D721Med (cell line): ENCODE results near the gene HMCN2.

Experiments used
- DNase-seq: peaks from one replicate; pipeline ENCODE4 v3.0.0; 2011; ENCODE audit warnings: low spot score; ENCODE audit not compliant: insufficient read length
- FAIRE-seq: peaks from 2 replicates; lab custom pipeline; 2011; peaks lifted over from hg19 to GRCh38; lab: Jason Lieb, UNC
- TF ChIP-seq, protein P1 (sequence below): IDR thresholded peaks from 2 replicates; pipeline ENCODE4 v1.5.1; 2012; ENCODE audit warnings: mild to moderate bottlenecking, control low read depth; ENCODE audit not compliant: insufficient read depth; ENCODE audit errors: missing control alignments

Gene HMCN2

GRCh38 chr9:130310456-130310855 lies 44.9 kb downstream of the HMCN2 start:
- no peak for FAIRE-seq
- TF ChIP-seq, protein P1, sequence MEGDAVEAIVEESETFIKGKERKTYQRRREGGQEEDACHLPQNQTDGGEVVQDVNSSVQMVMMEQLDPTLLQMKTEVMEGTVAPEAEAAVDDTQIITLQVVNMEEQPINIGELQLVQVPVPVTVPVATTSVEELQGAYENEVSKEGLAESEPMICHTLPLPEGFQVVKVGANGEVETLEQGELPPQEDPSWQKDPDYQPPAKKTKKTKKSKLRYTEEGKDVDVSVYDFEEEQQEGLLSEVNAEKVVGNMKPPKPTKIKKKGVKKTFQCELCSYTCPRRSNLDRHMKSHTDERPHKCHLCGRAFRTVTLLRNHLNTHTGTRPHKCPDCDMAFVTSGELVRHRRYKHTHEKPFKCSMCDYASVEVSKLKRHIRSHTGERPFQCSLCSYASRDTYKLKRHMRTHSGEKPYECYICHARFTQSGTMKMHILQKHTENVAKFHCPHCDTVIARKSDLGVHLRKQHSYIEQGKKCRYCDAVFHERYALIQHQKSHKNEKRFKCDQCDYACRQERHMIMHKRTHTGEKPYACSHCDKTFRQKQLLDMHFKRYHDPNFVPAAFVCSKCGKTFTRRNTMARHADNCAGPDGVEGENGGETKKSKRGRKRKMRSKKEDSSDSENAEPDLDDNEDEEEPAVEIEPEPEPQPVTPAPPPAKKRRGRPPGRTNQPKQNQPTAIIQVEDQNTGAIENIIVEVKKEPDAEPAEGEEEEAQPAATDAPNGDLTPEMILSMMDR, result no peak
- no peak for DNase-seq

DNA sequence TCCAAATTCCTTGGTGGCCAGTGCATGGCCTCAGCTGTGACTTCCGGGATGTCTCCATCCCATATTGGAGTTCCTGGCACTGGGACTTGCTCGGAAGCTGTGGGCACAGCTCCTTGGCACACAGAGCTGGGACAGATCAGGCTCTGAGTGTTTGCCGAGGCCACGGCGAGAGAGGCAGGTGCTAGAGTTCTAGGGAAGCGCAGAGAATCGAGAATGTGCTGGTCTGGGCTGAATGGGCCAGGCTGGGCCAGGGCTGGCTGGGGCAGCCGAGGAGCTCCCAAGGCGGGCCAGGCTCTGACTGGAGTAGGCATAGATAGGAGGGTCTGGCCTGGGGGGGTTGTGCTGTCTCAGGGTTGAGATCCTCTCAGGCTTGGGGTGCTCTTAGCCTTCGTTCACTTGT lies 45.4 kb downstream of the HMCN2 start:
- no peak for DNase-seq
- no peak for FAIRE-seq
- TF ChIP-seq, protein P1, result no peak

DNA sequence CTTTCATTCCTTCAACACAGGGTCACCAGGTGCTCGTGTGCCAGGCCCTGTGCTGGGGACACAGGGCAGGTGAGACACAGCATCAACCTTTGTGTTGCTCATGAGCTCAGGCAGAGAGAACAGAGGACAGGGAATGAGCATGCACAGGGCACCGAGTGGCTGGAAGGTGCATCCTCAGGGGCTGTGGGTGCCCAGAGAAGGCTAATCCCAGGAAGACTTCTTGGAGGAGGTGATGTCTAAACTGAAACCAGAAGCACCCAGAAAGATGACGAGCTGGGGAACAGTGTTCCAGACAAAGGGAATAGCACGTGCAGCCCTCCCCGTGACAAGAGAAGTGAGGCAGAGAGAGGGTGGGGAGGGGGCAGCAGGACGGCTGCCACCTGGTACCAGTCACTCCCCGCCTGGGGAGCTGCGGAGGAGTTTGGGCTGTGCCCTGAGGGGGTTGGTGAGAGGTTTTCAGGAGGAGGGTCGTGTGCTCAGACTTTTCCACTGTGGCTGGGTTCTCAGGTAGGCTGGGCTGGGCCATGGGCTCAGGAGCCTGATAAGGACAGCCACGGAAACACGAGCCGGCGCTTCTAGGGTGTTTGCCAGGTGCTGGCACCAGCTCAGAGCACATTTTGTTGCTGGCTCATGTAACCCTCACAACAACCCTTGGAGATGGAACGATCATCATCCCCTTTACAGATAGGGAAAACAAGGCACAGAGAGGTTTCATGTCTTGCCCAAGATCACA lies 46.0 kb downstream of the HMCN2 start:
- DNase-seq (no peak), FAIRE-seq (no peak)
- TF ChIP-seq, protein P1, result no peak

DNA sequence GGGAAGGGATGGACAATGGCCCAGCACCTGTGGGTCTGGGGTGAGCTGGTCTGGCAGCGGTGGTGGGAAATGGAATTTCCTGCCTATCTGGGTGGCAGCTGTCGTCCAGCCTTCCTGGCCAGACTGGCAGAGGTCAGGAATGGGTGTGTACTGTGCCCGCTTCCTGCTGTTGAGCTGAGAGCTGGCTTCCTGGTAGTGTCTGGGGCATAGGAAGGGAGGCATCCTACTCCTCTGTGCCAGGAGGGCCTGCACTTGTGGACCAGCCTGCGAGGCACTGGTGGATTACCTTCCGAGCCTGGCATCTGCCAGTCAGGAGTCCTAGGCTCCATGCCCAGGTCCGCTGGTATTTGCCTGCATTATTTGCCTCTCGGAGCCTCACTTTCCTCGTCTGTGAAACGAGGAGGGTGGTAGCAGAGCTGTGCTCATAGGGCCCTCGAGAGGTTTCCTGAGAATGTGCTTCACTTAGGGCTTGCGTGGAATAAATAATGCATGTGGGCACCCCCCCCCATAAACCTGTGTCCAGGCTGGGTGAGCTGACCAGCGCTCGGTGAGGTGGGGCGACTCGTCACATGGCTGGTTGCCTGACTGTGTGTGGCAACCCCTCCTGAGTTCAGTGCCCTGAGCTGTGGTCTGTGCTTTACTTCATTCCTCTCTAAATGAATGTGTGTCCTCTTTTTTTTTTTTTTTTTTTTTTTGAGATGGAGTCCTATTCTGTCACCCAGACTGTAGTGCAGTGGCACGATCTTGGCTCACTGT lies 47.7 kb downstream of the HMCN2 start:
- TF ChIP-seq, protein P1, result no peak

GRCh38 chr9:130315446-130316226 lies 50.1 kb downstream of the HMCN2 start:
- DNase-seq (no peak), FAIRE-seq (no peak)
- TF ChIP-seq, protein P1, result no peak

More for the DNA sequence above, 47.7 kb downstream of the HMCN2 start:
- FAIRE-seq (no peak), DNase-seq (no peak)

- no peak for DNase-seq
- FAIRE-seq, result no peak
- TF ChIP-seq, protein P1, result no peak
Measured at GRCh38 chr9:130316430-130316829, 50.9 kb downstream of the HMCN2 start.
